Loucy (cell line): ENCODE data around the gene ANKRD49.

ENCODE experiments used
- H2AFZ ChIP-seq: fragments of 200-600 bp; sonication (generic); 2 replicates; pipeline ENCODE4 v1.6.0; 2016; ENCODE audit warnings: antibody characterized with exemption, mild to moderate bottlenecking, low read length, moderate library complexity
- H3F3A ChIP-seq: fragments of 200-600 bp; 2 replicates; pipeline ENCODE4 v1.6.0; 2016; ENCODE audit warnings: antibody characterized with exemption, low read depth, mild to moderate bottlenecking
- H3K27me3 ChIP-seq: fragments of 200-600 bp; sonication (generic); 2 replicates; pipeline ENCODE4 v1.6.1; 2014; ENCODE audit warnings: low read length, mild to moderate bottlenecking; ENCODE audit not compliant: insufficient read depth, poor library complexity, severe bottlenecking
- H3K36me3 ChIP-seq: fragments of 200-600 bp; sonication (generic); 2 replicates; pipeline ENCODE4 v1.6.1; 2016; ENCODE audit warnings: low read length; ENCODE audit not compliant: insufficient read depth
- H3K4me1 ChIP-seq: fragments of 200-600 bp; sonication (generic); 2 replicates; pipeline ENCODE4 v1.5.1; 2014; ENCODE audit warnings: low read length, mild to moderate bottlenecking; ENCODE audit not compliant: insufficient read depth, poor library complexity, severe bottlenecking
- H3K4me2 ChIP-seq: fragments of 200-600 bp; sonication (generic); 2 replicates; pipeline ENCODE4 v1.6.0; 2014; ENCODE audit warnings: antibody characterized with exemption, low read length, low read depth, mild to moderate bottlenecking; ENCODE audit not compliant: poor library complexity, severe bottlenecking
- H3K4me3 ChIP-seq: fragments of 200-600 bp; sonication (generic); 2 replicates; pipeline ENCODE4 v1.5.1; 2014; ENCODE audit warnings: low read length, mild to moderate bottlenecking, mixed read lengths; ENCODE audit not compliant: poor library complexity, severe bottlenecking
- H3K79me2 ChIP-seq: fragments of 200-600 bp; sonication (generic); 2 replicates; pipeline ENCODE4 v1.6.1; 2014; ENCODE audit warnings: low read length; ENCODE audit not compliant: insufficient read depth
- H3K9ac ChIP-seq: fragments of 200-600 bp; sonication (generic); 2 replicates; pipeline ENCODE4 v1.6.0; 2014; ENCODE audit warnings: mild to moderate bottlenecking, low read depth, low read length, moderate library complexity; ENCODE audit not compliant: poor library complexity, severe bottlenecking
- H3K9me2 ChIP-seq: fragments of 200-600 bp; sonication (generic); replicated peaks from 2 replicates; pipeline ENCODE4 v1.6.1; 2016; ENCODE audit warnings: low read depth, low read length, mixed read lengths
- H3K9me3 ChIP-seq: fragments of 200-600 bp; sonication (generic); 2 replicates; pipeline ENCODE4 v1.6.1; 2014; ENCODE audit warnings: mild to moderate bottlenecking, antibody characterized with exemption, low read length, low read depth; ENCODE audit not compliant: insufficient read depth
- H4K20me1 ChIP-seq: fragments of 200-600 bp; sonication (generic); 2 replicates; pipeline ENCODE4 v1.6.0; 2014; ENCODE audit warnings: antibody characterized with exemption, low read length, mild to moderate bottlenecking; ENCODE audit not compliant: insufficient read depth, poor library complexity, severe bottlenecking
- CTCF ChIP-seq: fragments of 200-600 bp; sonication (generic); conservative IDR thresholded peaks from 2 replicates; pipeline ENCODE4 v1.5.1; 2014; ENCODE audit warnings: mild to moderate bottlenecking, antibody characterized with exemption, low read length
- EZH2phosphoT487 ChIP-seq: fragments of 200-600 bp; IDR thresholded peaks from 2 replicates; pipeline ENCODE4 v1.6.1; 2018; ENCODE audit warnings: antibody characterized with exemption, mild to moderate bottlenecking, moderate library complexity, borderline replicate concordance

ANKRD49 gene

GRCh38 chr11:94493281-94494125 is at the start of gene ANKRD49, which contains the start of gene MRE11:
TSS of gene ANKRD49 (plus strand) at chr11:94493984. CDS start at chr11:94496694, 2,710 bp downstream.
TSS of gene MRE11 (minus strand) at chr11:94493844. CDS start at chr11:94492801, 1,043 bp downstream.
- no peaks in the 10 kb centered on the region for H3K27me3 ChIP-seq
- no peaks in the 10 kb centered on the region for H3F3A ChIP-seq
- peak within 1 kb of the TSS; percentile 97 for H3K4me2 ChIP-seq
- H3K9me2 ChIP-seq, result no peaks in the 10 kb centered on the region
- no peaks in the 10 kb centered on the region for H3K9me3 ChIP-seq
- H3K4me1 ChIP-seq, result peaks cover 49% of the 10 kb centered on the region
- peaks cover 32% of the 10 kb centered on the region for H4K20me1 ChIP-seq
- peak within 1 kb of the TSS; percentile 97 for H2AFZ ChIP-seq
- TF ChIP-seq EZH2phosphoT487, result no peak
- TF ChIP-seq CTCF, result no peak
- peak within 1 kb of the TSS; percentile 91 for H3K9ac ChIP-seq
- H3K79me2 ChIP-seq, result peaks cover 70% of the 10 kb centered on the region
- peaks cover 18% of the 10 kb centered on the region; the same call in 1 of the 2 replicates for H3K36me3 ChIP-seq
- H3K4me3 ChIP-seq, result peak within 1 kb of the TSS; percentile 88

- Histone ChIP-seq H4K20me1 (no peaks in the 10 kb centered on the region), H3K9me2 (no peaks in the 10 kb centered on the region), H3F3A (no peaks in the 10 kb centered on the region), H3K27me3 (no peaks in the 10 kb centered on the region), H3K4me3 (no peak overlapping the region), H2AFZ (no peak overlapping the region), H3K9ac (no peak overlapping the region), H3K4me2 (no peak overlapping the region), H3K4me1 (no peaks in the 10 kb centered on the region), H3K9me3 (no peaks in the 10 kb centered on the region), H3K79me2 (no peaks in the 10 kb centered on the region), H3K36me3 (peaks cover 47% of the 10 kb centered on the region; the same call in 1 of the 2 replicates)
- TF ChIP-seq EZH2phosphoT487 (no peak), CTCF (no peak)
Measured at GRCh38 chr11:94445641-94446040, 48.1 kb upstream of the ANKRD49 start.

GRCh38 chr11:94447149-94447548 is 46.6 kb upstream of the ANKRD49 start:
- no peaks in the 10 kb centered on the region for H3K27me3 ChIP-seq
- H4K20me1 ChIP-seq, result no peaks in the 10 kb centered on the region
- H3K9ac ChIP-seq, result no peak overlapping the region
- H3K79me2 ChIP-seq, result no peaks in the 10 kb centered on the region
- H3K9me3 ChIP-seq, result no peaks in the 10 kb centered on the region
- no peaks in the 10 kb centered on the region for H3K4me1 ChIP-seq
- TF ChIP-seq EZH2phosphoT487, result no peak
- TF ChIP-seq CTCF, result no peak
- H3K36me3 ChIP-seq, result peaks cover 47% of the 10 kb centered on the region; the same call in 1 of the 2 replicates
- H3K9me2 ChIP-seq, result no peaks in the 10 kb centered on the region
- H3K4me2 ChIP-seq, result no peak overlapping the region
- no peaks in the 10 kb centered on the region for H3F3A ChIP-seq
- no peak overlapping the region for H3K4me3 ChIP-seq
- H2AFZ ChIP-seq, result no peak overlapping the region
